C4-2B (cell line): ENCODE results near the gene MYCN.

ENCODE experiments used
- H3K27ac ChIP-seq: fragments of 450-650 bp; 2 replicates; pipeline ENCODE4 v1.5.1; 2017
- CTCF ChIP-seq: fragments of 450-650 bp; conservative IDR thresholded peaks from 2 replicates; pipeline ENCODE4 v1.5.1; 2017; ENCODE audit warnings: mild to moderate bottlenecking
- ZFX ChIP-seq: fragments of 450-650 bp; IDR thresholded peaks from 2 replicates; pipeline ENCODE4 v1.6.1; 2017

MYCN gene

GRCh38 chr2:15944325-15945017 is 4.1 kb downstream of the MYCN start:
- TF ChIP-seq CTCF (no peak), ZFX (no peak)
- no peak overlapping the region for H3K27ac ChIP-seq

GRCh38 chr2:15945909-15946705 is 5.8 kb downstream of the MYCN start:
- no peak overlapping the region for H3K27ac ChIP-seq
- TF ChIP-seq CTCF (no peak), ZFX (no peak)

GRCh38 chr2:15946983-15947382 is 6.6 kb downstream of the MYCN start:
- no peak overlapping the region for H3K27ac ChIP-seq
- TF ChIP-seq CTCF (no peak), ZFX (no peak)

- H3K27ac ChIP-seq = no peak overlapping the region
- TF ChIP-seq ZFX (no peak), CTCF (no peak)
Observed at GRCh38 chr2:15947431-15947830, 7.1 kb downstream of the MYCN start.

- TF ChIP-seq CTCF (no peak), ZFX (no peak)
Observed at GRCh38 chr2:15948704-15948957, 8.3 kb downstream of the MYCN start.

GRCh38 chr2:15949126-15949525 is 8.8 kb downstream of the MYCN start:
- no peak overlapping the region for H3K27ac ChIP-seq
- no peak for TF ChIP-seq ZFX
- TF ChIP-seq CTCF = no peak

More at GRCh38 chr2:15948704-15948957, 8.3 kb downstream of the MYCN start:
- no peak overlapping the region for H3K27ac ChIP-seq

GRCh38 chr2:15949551-15949950 is 9.2 kb downstream of the MYCN start:
- TF ChIP-seq ZFX = no peak
- no peak for TF ChIP-seq CTCF
- no peak overlapping the region for H3K27ac ChIP-seq
